ENCODE results near the gene CADPS2. TPM values are rescaled to one million over a fixed set of nuclear protein-coding genes. Genes with fewer than 3 reads are reported as not detected.

Gene CADPS2
- total and polyA plus RNA-seq, 7 donors: 4.7 to 13.0 (median 9.5) TPM

GRCh38 chr7:122329145-122329802 lies 557.0 kb downstream of the CADPS2 start:
- Histone ChIP-seq H3K9me3 (no peaks in the 10 kb centered on the region), H3K27ac (no peak overlapping the region), H3K4me1 (no peaks in the 10 kb centered on the region), H3K27me3 (no peaks in the 10 kb centered on the region), H3K4me3 (no peak overlapping the region), H3K36me3 (no peaks in the 10 kb centered on the region)
- no peak for DNase-seq
- WGBS, 2 donors: 52 to 85% methylated on average over 8 of the region's 8 CpGs
- intact Hi-C loops (cut with DNase I): no loop called here
- no peak for TF ChIP-seq POLR2A (IDR thresholded peaks at IDR 0.05)
- no peak for TF ChIP-seq POLR2AphosphoS5 (IDR thresholded peaks at IDR 0.05)
- TF ChIP-seq CTCF (IDR thresholded peaks at IDR 0.05): no peak
- TF ChIP-seq EP300 (IDR thresholded peaks at IDR 0.05): no peak

GRCh38 chr7:122327969-122328368 lies 558.3 kb downstream of the CADPS2 start:
- Histone ChIP-seq H3K9me3 (no peaks in the 10 kb centered on the region), H3K36me3 (no peaks in the 10 kb centered on the region), H3K27me3 (no peaks in the 10 kb centered on the region), H3K4me1 (no peaks in the 10 kb centered on the region), H3K4me3 (no peak overlapping the region), H3K27ac (no peak overlapping the region)
- TF ChIP-seq POLR2A (IDR thresholded peaks at IDR 0.05): no peak
- no peak for TF ChIP-seq CTCF (IDR thresholded peaks at IDR 0.05)
- no peak for TF ChIP-seq POLR2AphosphoS5 (IDR thresholded peaks at IDR 0.05)
- TF ChIP-seq EP300 (IDR thresholded peaks at IDR 0.05): no peak
- intact Hi-C loops (cut with DNase I): no loop called here
- DNase-seq: no peak
- 12 to 55% methylated on average over 3 of the region's 3 CpGs for WGBS, 2 donors

GRCh38 chr7:122316467-122317388 lies 569.5 kb downstream of the CADPS2 start:
- H3K36me3 ChIP-seq: no peaks in the 10 kb centered on the region
- H3K4me3 ChIP-seq: no peak overlapping the region
- H3K4me1 ChIP-seq: peaks cover 0 to 17% (median 16%) of the 10 kb centered on the region in 4 donors
- 5% methylated on average over 71 of the region's 71 CpGs for WGBS, 2 donors
- TF ChIP-seq CTCF (IDR thresholded peaks at IDR 0.05) (no peak), POLR2A (IDR thresholded peaks at IDR 0.05) (no peak), POLR2AphosphoS5 (IDR thresholded peaks at IDR 0.05) (no peak), EP300 (IDR thresholded peaks at IDR 0.05) (no peak)
- no peak for DNase-seq
- intact Hi-C loops (cut with DNase I): no loop called here
- peaks cover 18 to 65% (median 54%) of the 10 kb centered on the region in 3 donors for H3K27me3 ChIP-seq
- no peak overlapping the region for H3K27ac ChIP-seq
- H3K9me3 ChIP-seq: no peaks in the 10 kb centered on the region

GRCh38 chr7:122315507-122316466 lies 570.5 kb downstream of the CADPS2 start:
- Histone ChIP-seq H3K36me3 (no peaks in the 10 kb centered on the region), H3K9me3 (no peaks in the 10 kb centered on the region), H3K4me1 (peaks cover 0 to 26% (median 22%) of the 10 kb centered on the region in 4 donors), H3K27me3 (peaks cover 27 to 74% (median 63%) of the 10 kb centered on the region in 3 donors), H3K27ac (no peak overlapping the region), H3K4me3 (no peak overlapping the region)
- 8 to 15% methylated on average over 25 of the region's 25 CpGs for WGBS, 2 donors
- no peak for TF ChIP-seq EP300 (IDR thresholded peaks at IDR 0.05)
- TF ChIP-seq POLR2AphosphoS5 (IDR thresholded peaks at IDR 0.05): no peak
- no peak for TF ChIP-seq CTCF (IDR thresholded peaks at IDR 0.05)
- TF ChIP-seq POLR2A (IDR thresholded peaks at IDR 0.05): no peak
- no peak for DNase-seq
- intact Hi-C loops (cut with DNase I): no loop called here
